Measurements from ENCODE around the gene FLII. TPM values are rescaled to one million over a fixed set of nuclear protein-coding genes. Genes with fewer than 3 reads are reported as not detected.
A peak's percentile ranks its signal among the peaks of the same experiment; 100 is the strongest.

FLII gene
- total RNA-seq, 1 experiment from 2014 or later = 430 TPM

DNA sequence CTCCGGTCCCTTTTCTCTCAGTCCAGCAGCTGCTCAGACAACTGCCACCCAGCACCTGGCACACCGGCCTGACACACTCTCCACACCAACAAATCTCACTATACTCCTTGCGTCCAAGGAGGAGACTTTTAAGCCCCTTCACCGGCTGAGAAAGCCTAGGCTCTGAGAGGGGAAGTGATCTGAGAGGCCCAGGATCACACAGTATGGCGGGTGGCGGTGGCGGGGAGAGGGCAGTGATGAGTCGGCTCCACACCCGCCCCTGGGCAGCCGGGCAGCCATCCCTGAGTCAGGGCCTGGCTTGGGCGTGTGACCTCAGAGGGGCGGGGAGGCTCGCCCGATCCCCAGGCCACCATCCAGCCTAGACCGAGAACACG is 569 bp downstream of the FLII start:
- Histone ChIP-seq H3K9me3 (ENCODE audit: insufficient read depth, low read depth) (no peaks in the 10 kb centered on the region), H3K4me2 (peak overlapping the region; percentile 98), H3K79me2 (ENCODE audit: low read depth) (peaks cover 52% of the 10 kb centered on the region), H3K27me3 (ENCODE audit: insufficient read depth, low read depth) (no peaks in the 10 kb centered on the region), H3K4me1 (replicated peaks; ENCODE audit: insufficient read depth) (peaks cover 39% of the 10 kb centered on the region), H3K9me2 (ENCODE audit: insufficient read depth) (no peaks in the 10 kb centered on the region), H3K4me3 (peak overlapping the region; percentile 77), H2AFZ (peak overlapping the region; percentile 72), H3K27ac (peak overlapping the region; percentile 96), H3K36me3 (ENCODE audit: low read depth) (peaks cover 33% of the 10 kb centered on the region), H3F3A (ENCODE audit: insufficient read depth, low read depth) (peaks cover 51% of the 10 kb centered on the region), H4K20me1 (ENCODE audit: insufficient read depth) (peaks cover 38% of the 10 kb centered on the region)
- BruUV-seq (replicated peaks) = no TSS peak
- POLR2A ChIA-PET (ENCODE audit: unreplicated experiment) = interaction anchor here (0.6 kb wide), 2 partner anchors 417 to 1380 kb away, joined by 4 to 5 read pairs; no protein-coding TSS in a partner anchor
- intact Hi-C loops (cut with micrococcal nuclease; ENCODE audit: unreplicated experiment) = loop anchor here (1.0 to 2.0 kb wide), 2 partner anchors 57 to 75 kb away; partner anchors contain the start of genes ALKBH5 and SMCR8
- peak; percentile 75 to 88 for DNase-seq
- CTCF ChIA-PET = interaction anchor here (1.3 kb wide), 1 partner anchor 22 kb away, joined by 5 read pairs; no protein-coding TSS in a partner anchor
- TF ChIP-seq, protein P1, sequence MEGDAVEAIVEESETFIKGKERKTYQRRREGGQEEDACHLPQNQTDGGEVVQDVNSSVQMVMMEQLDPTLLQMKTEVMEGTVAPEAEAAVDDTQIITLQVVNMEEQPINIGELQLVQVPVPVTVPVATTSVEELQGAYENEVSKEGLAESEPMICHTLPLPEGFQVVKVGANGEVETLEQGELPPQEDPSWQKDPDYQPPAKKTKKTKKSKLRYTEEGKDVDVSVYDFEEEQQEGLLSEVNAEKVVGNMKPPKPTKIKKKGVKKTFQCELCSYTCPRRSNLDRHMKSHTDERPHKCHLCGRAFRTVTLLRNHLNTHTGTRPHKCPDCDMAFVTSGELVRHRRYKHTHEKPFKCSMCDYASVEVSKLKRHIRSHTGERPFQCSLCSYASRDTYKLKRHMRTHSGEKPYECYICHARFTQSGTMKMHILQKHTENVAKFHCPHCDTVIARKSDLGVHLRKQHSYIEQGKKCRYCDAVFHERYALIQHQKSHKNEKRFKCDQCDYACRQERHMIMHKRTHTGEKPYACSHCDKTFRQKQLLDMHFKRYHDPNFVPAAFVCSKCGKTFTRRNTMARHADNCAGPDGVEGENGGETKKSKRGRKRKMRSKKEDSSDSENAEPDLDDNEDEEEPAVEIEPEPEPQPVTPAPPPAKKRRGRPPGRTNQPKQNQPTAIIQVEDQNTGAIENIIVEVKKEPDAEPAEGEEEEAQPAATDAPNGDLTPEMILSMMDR (conservative IDR thresholded peaks at IDR 0.05) = 0 out of 2 replicates have a peak, but pooled peaks have one; percentile 11
- no peak for TF ChIP-seq EZH2 (IDR thresholded peaks at IDR 0.05; ENCODE audit: low read depth)

DNA sequence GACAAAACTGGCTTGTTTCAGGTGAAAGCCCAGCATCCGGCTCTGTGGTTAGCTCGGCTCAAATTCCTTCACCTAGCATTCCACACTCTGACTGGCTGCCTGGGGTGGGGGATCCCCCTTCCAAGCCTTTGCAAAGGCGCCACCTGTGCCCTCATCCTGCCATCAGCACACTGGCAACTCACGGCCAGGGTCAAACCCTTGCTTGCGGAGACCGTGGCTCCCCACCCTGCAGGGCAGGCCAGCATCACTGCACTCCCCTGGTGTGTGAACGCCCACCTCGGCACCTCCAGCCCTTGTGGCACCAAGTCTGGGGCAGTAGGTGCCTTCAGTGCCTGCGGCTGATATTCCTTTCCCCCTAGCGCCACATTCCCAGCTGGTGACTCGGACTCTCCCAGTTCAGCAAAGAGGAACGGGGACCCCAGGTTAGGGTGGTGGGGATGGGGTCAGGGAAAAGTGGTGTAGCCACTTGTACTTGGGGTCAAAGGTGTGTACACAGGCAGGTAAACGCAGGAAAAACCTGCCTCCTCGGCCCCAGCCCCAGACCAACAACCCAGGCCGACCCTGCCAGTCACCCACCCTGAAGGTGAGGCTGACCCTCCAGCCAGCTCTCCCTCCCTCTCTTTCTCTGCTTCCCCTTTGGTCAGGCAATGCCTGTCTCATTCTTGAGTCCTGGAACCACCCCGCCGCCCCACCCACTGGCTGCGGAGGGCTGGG is 1.1 kb downstream of the FLII start:
- peaks cover 47% of the 10 kb centered on the region for H3K79me2 ChIP-seq (ENCODE audit: low read depth)
- TSS peak; percentile 19 for BruUV-seq (replicated peaks)
- peak; percentile 85 to 86 for DNase-seq
- H3K4me2 ChIP-seq = peak overlapping the region; percentile 98
- peaks cover 37% of the 10 kb centered on the region for H3K4me1 ChIP-seq (replicated peaks; ENCODE audit: insufficient read depth)
- H3K9me2 ChIP-seq (ENCODE audit: insufficient read depth) = no peaks in the 10 kb centered on the region
- no peaks in the 10 kb centered on the region for H3K9me3 ChIP-seq (ENCODE audit: insufficient read depth, low read depth)
- peaks cover 40% of the 10 kb centered on the region for H4K20me1 ChIP-seq (ENCODE audit: insufficient read depth)
- H3K4me3 ChIP-seq = peak overlapping the region; percentile 77
- no peaks in the 10 kb centered on the region for H3K27me3 ChIP-seq (ENCODE audit: insufficient read depth, low read depth)
- peak overlapping the region; percentile 96 for H3K27ac ChIP-seq
- H3F3A ChIP-seq (ENCODE audit: insufficient read depth, low read depth) = peaks cover 47% of the 10 kb centered on the region
- peaks cover 38% of the 10 kb centered on the region for H3K36me3 ChIP-seq (ENCODE audit: low read depth)
- TF ChIP-seq EZH2 (IDR thresholded peaks at IDR 0.05; ENCODE audit: low read depth) = no peak
- TF ChIP-seq, protein P1 (conservative IDR thresholded peaks at IDR 0.05) = no peak
- CTCF ChIA-PET = interaction anchor here (1.3 kb wide), 2 partner anchors 20 to 22 kb away, joined by 3 to 5 read pairs; no protein-coding TSS in a partner anchor
- POLR2A ChIA-PET (ENCODE audit: unreplicated experiment) = interaction anchor here (0.6 to 0.7 kb wide), 5 partner anchors 67 to 1379 kb away, joined by 3 to 8 read pairs (median 4); no protein-coding TSS in a partner anchor
- intact Hi-C loops (cut with micrococcal nuclease; ENCODE audit: unreplicated experiment) = loop anchor here (1.0 kb wide), 1 partner anchor 58 kb away; the partner anchor contains the start of gene SMCR8
- peak overlapping the region; percentile 72 for H2AFZ ChIP-seq

GRCh38 chr17:18256776-18257175 is 1.8 kb downstream of the FLII start:
- intact Hi-C loops (cut with micrococcal nuclease; ENCODE audit: unreplicated experiment) = loop anchor here (1.0 kb wide), 1 partner anchor 59 kb away; the partner anchor contains the start of gene SMCR8
- Histone ChIP-seq H3K4me3 (peak overlapping the region; percentile 77), H3K4me2 (peak overlapping the region; percentile 98), H3F3A (ENCODE audit: insufficient read depth, low read depth) (peaks cover 41% of the 10 kb centered on the region), H2AFZ (no peak overlapping the region), H3K27ac (peak overlapping the region; percentile 96), H3K79me2 (ENCODE audit: low read depth) (peaks cover 40% of the 10 kb centered on the region), H3K4me1 (replicated peaks; ENCODE audit: insufficient read depth) (peaks cover 30% of the 10 kb centered on the region), H3K9me2 (ENCODE audit: insufficient read depth) (no peaks in the 10 kb centered on the region), H3K9me3 (ENCODE audit: insufficient read depth, low read depth) (no peaks in the 10 kb centered on the region), H3K27me3 (ENCODE audit: insufficient read depth, low read depth) (no peaks in the 10 kb centered on the region), H4K20me1 (ENCODE audit: insufficient read depth) (peaks cover 36% of the 10 kb centered on the region), H3K36me3 (ENCODE audit: low read depth) (peaks cover 44% of the 10 kb centered on the region)
- POLR2A ChIA-PET (ENCODE audit: unreplicated experiment) = interaction anchor here (0.6 to 0.7 kb wide), 3 partner anchors 68 to 762 kb away, joined by 3 to 8 read pairs (median 3); no protein-coding TSS in a partner anchor
- DNase-seq = no peak
- CTCF ChIA-PET = interaction anchor here (1.3 kb wide), 2 partner anchors 20 to 21 kb away, joined by 3 to 5 read pairs; no protein-coding TSS in a partner anchor
- no TSS peak for BruUV-seq (replicated peaks)
- TF ChIP-seq, protein P1 (conservative IDR thresholded peaks at IDR 0.05) = no peak
- TF ChIP-seq EZH2 (IDR thresholded peaks at IDR 0.05; ENCODE audit: low read depth) = no peak
